ENCODE data around the gene LNX2.

The LNX2 gene

DNA sequence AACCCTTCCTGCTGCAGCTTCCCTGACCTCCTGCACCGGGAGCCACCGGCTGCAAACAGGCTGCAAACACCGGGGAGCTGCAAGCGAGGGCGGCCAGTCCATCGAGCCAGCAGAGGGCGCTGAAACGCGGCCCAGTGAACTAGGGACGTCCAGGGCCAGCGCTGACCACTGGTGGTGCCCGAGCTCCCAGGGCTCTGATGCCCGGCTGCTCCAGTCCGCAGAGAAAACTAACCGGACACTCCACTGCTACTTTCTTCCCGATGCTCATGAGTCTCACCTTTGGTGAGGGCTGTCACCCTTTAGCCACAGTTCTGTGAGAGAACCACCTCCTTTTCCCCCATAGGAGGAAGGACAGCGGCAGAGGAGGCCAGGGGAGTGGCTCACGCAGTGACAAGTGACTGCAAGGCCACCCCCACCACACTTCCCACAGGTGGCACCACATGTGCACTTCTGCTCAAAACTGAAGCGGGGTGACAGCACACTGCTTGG is 87.1 kb downstream of the LNX2 start:
- no peak for TF ChIP-seq SPI1 (IDR thresholded peaks at IDR 0.05; ENCODE audit: borderline replicate concordance, low read depth)
- TF ChIP-seq, protein P1, sequence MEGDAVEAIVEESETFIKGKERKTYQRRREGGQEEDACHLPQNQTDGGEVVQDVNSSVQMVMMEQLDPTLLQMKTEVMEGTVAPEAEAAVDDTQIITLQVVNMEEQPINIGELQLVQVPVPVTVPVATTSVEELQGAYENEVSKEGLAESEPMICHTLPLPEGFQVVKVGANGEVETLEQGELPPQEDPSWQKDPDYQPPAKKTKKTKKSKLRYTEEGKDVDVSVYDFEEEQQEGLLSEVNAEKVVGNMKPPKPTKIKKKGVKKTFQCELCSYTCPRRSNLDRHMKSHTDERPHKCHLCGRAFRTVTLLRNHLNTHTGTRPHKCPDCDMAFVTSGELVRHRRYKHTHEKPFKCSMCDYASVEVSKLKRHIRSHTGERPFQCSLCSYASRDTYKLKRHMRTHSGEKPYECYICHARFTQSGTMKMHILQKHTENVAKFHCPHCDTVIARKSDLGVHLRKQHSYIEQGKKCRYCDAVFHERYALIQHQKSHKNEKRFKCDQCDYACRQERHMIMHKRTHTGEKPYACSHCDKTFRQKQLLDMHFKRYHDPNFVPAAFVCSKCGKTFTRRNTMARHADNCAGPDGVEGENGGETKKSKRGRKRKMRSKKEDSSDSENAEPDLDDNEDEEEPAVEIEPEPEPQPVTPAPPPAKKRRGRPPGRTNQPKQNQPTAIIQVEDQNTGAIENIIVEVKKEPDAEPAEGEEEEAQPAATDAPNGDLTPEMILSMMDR (IDR thresholded peaks at IDR 0.05; ENCODE audit: insufficient read depth, low read length), result peak; percentile 58
- Histone ChIP-seq H3K27me3 (ENCODE audit: insufficient read depth, poor library complexity, severe bottlenecking) (no peaks in the 10 kb centered on the region), H3K4me3 (replicated peaks; ENCODE audit: insufficient read depth, low read length) (no peak overlapping the region), H3K27ac (replicated peaks) (no peak overlapping the region)
- peak in 1 of 2 experiments; percentile 57 for DNase-seq (ENCODE audit: low read depth in 1 of 2, low spot score in 1 of 2)

DNA sequence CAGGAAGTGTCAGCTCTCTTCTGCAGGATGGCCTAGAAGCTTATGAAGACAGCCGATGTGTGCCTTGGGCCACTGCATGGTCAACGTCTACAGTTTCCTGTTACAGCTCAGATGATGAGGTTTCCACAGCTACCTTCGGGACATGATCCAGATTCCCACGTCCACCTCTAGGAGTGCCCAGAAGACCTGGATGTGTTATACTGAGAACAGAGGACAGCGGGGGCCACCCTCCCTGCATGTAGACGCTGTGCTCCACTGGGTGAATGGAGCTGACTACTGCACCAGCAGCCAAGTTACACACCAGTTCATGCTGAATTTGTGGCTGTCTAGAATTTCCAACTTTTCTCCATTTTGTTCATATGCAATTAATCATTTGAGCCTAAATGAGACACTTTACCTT is 91.4 kb downstream of the LNX2 start:
- Histone ChIP-seq H3K27ac (replicated peaks) (no peak overlapping the region), H3K27me3 (ENCODE audit: insufficient read depth, poor library complexity, severe bottlenecking) (no peaks in the 10 kb centered on the region), H3K4me3 (replicated peaks; ENCODE audit: insufficient read depth, low read length) (no peak overlapping the region)
- DNase-seq (ENCODE audit: low read depth in 1 of 2, low spot score in 1 of 2), result no peak
- TF ChIP-seq, protein P1 (IDR thresholded peaks at IDR 0.05; ENCODE audit: insufficient read depth, low read length), result no peak
- TF ChIP-seq POLR2AphosphoS5 (IDR thresholded peaks at IDR 0.05; ENCODE audit: low read depth) (no peak), SPI1 (IDR thresholded peaks at IDR 0.05; ENCODE audit: borderline replicate concordance, low read depth) (no peak), GABPA (IDR thresholded peaks at IDR 0.05; ENCODE audit: low read depth) (no peak)
- TF ChIP-seq, protein P2, sequence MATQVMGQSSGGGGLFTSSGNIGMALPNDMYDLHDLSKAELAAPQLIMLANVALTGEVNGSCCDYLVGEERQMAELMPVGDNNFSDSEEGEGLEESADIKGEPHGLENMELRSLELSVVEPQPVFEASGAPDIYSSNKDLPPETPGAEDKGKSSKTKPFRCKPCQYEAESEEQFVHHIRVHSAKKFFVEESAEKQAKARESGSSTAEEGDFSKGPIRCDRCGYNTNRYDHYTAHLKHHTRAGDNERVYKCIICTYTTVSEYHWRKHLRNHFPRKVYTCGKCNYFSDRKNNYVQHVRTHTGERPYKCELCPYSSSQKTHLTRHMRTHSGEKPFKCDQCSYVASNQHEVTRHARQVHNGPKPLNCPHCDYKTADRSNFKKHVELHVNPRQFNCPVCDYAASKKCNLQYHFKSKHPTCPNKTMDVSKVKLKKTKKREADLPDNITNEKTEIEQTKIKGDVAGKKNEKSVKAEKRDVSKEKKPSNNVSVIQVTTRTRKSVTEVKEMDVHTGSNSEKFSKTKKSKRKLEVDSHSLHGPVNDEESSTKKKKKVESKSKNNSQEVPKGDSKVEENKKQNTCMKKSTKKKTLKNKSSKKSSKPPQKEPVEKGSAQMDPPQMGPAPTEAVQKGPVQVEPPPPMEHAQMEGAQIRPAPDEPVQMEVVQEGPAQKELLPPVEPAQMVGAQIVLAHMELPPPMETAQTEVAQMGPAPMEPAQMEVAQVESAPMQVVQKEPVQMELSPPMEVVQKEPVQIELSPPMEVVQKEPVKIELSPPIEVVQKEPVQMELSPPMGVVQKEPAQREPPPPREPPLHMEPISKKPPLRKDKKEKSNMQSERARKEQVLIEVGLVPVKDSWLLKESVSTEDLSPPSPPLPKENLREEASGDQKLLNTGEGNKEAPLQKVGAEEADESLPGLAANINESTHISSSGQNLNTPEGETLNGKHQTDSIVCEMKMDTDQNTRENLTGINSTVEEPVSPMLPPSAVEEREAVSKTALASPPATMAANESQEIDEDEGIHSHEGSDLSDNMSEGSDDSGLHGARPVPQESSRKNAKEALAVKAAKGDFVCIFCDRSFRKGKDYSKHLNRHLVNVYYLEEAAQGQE (IDR thresholded peaks at IDR 0.05; ENCODE audit: insufficient replicate concordance, low read depth), result no peak

DNA sequence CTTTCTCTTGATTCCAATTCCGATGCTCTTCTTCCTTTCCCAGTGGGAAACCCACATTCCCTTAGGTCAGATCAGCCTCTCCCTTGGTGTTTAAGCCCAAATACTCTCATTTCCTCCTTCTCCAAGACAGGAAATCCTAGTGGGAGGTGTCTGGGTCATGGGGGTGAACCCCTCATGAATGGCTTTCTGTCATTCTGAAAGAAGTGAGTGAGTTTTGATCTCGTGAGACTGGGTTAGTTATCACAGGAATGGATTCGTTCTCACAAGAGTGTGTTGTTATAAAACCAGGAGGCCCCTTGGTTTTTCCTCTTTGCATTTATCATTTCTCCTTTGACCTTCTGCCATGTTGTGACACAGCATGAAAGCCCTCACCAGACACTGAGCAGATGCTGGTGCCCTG is 93.8 kb downstream of the LNX2 start:
- DNase-seq (ENCODE audit: low read depth in 1 of 2, low spot score in 1 of 2), result no peak
- Histone ChIP-seq H3K27me3 (ENCODE audit: insufficient read depth, poor library complexity, severe bottlenecking) (no peaks in the 10 kb centered on the region), H3K4me3 (replicated peaks; ENCODE audit: insufficient read depth, low read length) (no peak overlapping the region), H3K27ac (replicated peaks) (no peak overlapping the region)
- TF ChIP-seq, protein P1 (IDR thresholded peaks at IDR 0.05; ENCODE audit: insufficient read depth, low read length), result no peak
- TF ChIP-seq GABPA (IDR thresholded peaks at IDR 0.05; ENCODE audit: low read depth), result no peak
- TF ChIP-seq SPI1 (IDR thresholded peaks at IDR 0.05; ENCODE audit: borderline replicate concordance, low read depth), result no peak
- TF ChIP-seq, protein P2 (IDR thresholded peaks at IDR 0.05; ENCODE audit: insufficient replicate concordance, low read depth), result no peak
- no peak for TF ChIP-seq POLR2AphosphoS5 (IDR thresholded peaks at IDR 0.05; ENCODE audit: low read depth)

Data from HL-60 (cell line).